ENCODE measurements around the gene TYMS.

The TYMS gene

GRCh38 chr18:715626-716025 lies 58.2 kb downstream of the TYMS start:
- DNase-seq, result no peak

GRCh38 chr18:717003-717402 lies 59.5 kb downstream of the TYMS start:
- DNase-seq, result no peak

Data from NCI-H1694 treated with DMSO at 0.1 percent for 48 hours (cell line).